ENCODE data around the gene ZDHHC11B.
"Not testable (repeated sequence)": the region's sequence is repeated elsewhere in the genome, so short reads cannot be mapped to it uniquely, and the experiment has no call there.

DNA sequence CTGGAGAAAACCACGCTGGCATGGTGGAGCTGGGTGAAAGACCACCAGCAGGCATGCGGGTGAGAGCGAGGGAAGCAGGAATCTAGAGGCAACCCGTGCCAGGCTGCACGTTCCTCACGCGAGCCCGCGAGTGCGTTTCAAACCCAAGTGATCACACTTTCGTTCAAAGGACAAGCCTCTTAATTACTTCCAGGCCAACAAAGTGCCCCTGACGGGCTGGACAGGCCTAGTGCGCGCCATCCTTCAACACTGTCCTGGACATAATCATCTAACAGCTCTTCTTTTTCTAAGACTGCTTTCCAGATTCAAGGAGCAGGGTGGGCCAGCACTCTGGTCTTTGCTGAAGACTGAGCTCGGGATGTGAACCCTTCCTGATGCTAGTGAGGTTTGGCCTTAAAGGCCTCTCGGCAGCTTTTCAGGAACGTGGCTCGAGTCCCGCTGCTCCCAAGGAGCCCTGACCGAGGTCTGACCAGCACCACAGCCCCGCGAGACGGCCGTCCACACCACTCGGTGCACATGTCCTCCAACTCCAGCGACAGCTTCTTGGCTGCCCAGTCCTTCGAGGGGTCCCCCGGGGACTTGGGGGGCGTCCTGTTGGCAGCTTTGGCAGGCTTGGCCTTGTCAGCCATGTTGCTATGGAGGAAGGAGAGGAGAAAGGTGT is 14.9 kb downstream of the ZDHHC11B start:
- not testable (repeated sequence) for TF ChIP-seq ZFX (IDR thresholded peaks at IDR 0.05); POLR2A (IDR thresholded peaks at IDR 0.05; ENCODE audit: borderline replicate concordance, extremely low read depth, insufficient read depth, insufficient read length); ZNF274 (IDR thresholded peaks at IDR 0.05; ENCODE audit: low read depth, low read length); YY1 (IDR thresholded peaks at IDR 0.05; ENCODE audit: extremely low read depth, insufficient replicate concordance, low read depth, low read length); JUND (IDR thresholded peaks at IDR 0.05); CEBPB (IDR thresholded peaks at IDR 0.05; ENCODE audit: low read depth); ATF3 (IDR thresholded peaks at IDR 0.05); EZH2 (IDR thresholded peaks at IDR 0.05); SIN3A (IDR thresholded peaks at IDR 0.05; ENCODE audit: low read depth); MAX (IDR thresholded peaks at IDR 0.05)
- TF ChIP-seq, protein P1, sequence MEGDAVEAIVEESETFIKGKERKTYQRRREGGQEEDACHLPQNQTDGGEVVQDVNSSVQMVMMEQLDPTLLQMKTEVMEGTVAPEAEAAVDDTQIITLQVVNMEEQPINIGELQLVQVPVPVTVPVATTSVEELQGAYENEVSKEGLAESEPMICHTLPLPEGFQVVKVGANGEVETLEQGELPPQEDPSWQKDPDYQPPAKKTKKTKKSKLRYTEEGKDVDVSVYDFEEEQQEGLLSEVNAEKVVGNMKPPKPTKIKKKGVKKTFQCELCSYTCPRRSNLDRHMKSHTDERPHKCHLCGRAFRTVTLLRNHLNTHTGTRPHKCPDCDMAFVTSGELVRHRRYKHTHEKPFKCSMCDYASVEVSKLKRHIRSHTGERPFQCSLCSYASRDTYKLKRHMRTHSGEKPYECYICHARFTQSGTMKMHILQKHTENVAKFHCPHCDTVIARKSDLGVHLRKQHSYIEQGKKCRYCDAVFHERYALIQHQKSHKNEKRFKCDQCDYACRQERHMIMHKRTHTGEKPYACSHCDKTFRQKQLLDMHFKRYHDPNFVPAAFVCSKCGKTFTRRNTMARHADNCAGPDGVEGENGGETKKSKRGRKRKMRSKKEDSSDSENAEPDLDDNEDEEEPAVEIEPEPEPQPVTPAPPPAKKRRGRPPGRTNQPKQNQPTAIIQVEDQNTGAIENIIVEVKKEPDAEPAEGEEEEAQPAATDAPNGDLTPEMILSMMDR (IDR thresholded peaks at IDR 0.05 in 2 of 3, conservative IDR thresholded peaks at IDR 0.05 in 1 of 3; ENCODE audit: borderline replicate concordance in 1 of 3, insufficient read depth in 1 of 3, low read depth in 2 of 3, low read length in 2 of 3) = not testable (repeated sequence)
- TF ChIP-seq, protein P2, sequence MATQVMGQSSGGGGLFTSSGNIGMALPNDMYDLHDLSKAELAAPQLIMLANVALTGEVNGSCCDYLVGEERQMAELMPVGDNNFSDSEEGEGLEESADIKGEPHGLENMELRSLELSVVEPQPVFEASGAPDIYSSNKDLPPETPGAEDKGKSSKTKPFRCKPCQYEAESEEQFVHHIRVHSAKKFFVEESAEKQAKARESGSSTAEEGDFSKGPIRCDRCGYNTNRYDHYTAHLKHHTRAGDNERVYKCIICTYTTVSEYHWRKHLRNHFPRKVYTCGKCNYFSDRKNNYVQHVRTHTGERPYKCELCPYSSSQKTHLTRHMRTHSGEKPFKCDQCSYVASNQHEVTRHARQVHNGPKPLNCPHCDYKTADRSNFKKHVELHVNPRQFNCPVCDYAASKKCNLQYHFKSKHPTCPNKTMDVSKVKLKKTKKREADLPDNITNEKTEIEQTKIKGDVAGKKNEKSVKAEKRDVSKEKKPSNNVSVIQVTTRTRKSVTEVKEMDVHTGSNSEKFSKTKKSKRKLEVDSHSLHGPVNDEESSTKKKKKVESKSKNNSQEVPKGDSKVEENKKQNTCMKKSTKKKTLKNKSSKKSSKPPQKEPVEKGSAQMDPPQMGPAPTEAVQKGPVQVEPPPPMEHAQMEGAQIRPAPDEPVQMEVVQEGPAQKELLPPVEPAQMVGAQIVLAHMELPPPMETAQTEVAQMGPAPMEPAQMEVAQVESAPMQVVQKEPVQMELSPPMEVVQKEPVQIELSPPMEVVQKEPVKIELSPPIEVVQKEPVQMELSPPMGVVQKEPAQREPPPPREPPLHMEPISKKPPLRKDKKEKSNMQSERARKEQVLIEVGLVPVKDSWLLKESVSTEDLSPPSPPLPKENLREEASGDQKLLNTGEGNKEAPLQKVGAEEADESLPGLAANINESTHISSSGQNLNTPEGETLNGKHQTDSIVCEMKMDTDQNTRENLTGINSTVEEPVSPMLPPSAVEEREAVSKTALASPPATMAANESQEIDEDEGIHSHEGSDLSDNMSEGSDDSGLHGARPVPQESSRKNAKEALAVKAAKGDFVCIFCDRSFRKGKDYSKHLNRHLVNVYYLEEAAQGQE (IDR thresholded peaks at IDR 0.05; ENCODE audit: low read depth) = not testable (repeated sequence)

All from HCT116 (cell line).